HG02981 (cell line): Measurements from ENCODE around the gene TTC3.
"Not testable (repeated sequence)": the region's sequence is repeated elsewhere in the genome, so short reads cannot be mapped to it uniquely, and the experiment has no call there.

Experiments
- ATAC-seq: cut with Tn5 transposase; IDR thresholded peaks from one replicate; pipeline ENCODE4 v1.9.1; 2021; ENCODE audit warnings: mild to moderate bottlenecking, moderate library complexity; ENCODE audit not compliant: unreplicated experiment

Gene TTC3

DNA sequence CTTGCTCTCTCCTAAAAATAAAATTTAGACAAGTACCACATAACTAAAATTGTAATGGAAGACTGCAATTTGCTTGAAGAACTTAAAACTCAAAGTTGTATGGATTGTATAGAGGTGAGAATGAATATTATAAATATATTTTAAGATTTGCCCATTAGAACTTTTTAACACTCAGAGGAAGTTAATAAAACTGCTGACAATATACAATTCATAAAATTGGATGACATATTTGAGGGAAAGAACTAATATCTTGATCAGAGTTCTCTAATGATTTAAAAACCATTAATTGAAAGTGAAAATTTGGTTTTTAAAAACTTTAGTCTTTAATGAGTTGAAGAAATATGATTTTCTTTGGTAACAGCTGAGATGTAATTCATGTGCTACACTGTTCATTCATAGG is 20.9 kb downstream of the TTC3 start:
- no peak for ATAC-seq

DNA sequence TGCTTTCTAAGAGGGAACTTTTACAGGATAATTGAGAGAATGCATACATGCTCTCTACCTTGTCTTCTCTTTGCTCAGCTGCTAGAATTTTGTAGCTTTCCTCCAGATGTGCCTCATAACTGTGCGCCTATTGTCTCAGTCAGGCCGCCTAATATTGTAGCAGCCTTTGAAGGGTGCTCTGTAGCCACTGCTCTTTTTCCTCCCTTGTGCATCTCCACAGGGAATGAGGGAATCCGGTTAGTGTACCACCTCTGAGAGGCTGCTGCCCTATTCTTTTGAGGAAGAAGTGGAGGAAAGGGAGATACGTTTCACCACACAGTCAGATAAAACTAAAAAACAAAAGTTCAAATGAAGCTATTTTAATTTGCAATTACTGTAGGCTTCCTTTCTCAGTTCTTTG is 22.8 kb downstream of the TTC3 start:
- ATAC-seq: no peak

DNA sequence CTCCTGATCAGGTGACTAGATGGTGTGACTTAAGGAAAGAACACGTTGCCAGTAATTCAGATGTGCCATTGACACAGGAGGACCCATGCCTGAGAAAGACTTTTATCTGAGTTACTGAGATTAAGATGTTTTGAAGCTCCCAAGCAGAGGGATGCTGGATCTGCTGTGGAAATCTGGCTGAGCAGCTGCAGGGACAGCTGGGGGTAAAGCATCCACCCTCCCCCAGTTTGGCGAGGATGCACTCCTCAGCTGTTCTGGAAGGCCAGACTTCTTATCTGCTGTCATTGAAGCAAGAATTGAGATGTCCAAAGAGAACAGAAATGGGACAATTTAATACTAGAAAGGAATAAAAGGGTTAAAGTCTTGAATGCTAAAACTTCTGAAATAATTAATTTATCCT is 25.7 kb downstream of the TTC3 start:
- ATAC-seq: no peak

DNA sequence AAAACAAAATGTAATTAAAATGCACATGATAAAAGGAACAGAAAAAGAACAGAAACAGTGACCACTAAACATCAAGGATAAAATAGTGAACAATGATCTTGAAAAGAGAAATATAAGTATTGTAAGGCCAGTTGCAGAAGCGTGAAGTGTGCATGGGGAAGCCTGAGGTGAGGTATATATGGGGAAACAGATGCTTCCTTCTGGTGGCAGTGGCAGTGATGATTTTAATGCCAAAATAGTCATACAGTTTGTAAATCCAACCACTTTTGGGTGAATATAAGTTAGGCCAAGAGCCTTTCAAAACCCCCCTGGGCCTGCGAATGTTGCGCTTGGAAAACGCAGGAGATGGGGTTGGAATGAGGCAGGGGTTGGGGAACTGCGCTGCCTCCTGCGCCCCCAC is 27.3 kb downstream of the TTC3 start:
- ATAC-seq: no peak

DNA sequence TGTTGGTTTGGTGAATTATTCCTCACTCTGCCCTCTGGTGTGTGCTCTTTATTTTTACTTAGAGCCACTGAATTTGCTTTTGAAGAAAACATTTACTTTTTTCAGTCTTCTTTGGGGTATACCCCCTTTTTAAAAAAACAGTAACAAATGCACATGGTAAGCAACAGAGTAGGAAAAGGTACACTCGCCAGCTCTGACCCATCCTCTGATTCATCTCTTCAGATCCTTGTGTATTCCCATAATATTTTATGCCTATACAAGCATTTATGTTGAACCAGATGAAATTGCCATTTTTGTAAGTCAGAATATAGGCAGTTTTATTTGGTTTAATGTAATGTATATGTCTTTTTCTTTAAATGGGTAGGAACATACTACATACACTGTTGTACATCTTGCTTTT is 28.3 kb downstream of the TTC3 start:
- ATAC-seq: no peak

DNA sequence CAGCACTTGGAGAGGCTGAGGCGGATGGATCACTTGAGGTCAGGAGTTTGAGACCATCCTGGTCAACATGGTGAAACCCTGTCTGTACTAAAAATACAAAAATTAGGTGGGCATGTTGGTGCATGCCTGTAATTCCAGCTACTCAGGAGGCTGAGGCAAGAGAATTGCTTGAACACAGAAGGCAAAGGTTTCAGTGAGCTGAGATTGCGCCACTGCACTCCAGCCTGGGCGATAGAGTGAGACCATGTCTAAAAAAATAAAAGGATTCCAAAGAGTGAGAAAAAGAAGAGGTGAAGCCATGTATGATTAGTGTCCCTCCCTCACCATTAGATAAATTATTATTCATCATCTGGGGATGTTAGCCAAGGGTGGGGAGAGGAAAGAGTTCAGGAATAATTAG is 29.7 kb downstream of the TTC3 start:
- not testable (repeated sequence) for ATAC-seq

DNA sequence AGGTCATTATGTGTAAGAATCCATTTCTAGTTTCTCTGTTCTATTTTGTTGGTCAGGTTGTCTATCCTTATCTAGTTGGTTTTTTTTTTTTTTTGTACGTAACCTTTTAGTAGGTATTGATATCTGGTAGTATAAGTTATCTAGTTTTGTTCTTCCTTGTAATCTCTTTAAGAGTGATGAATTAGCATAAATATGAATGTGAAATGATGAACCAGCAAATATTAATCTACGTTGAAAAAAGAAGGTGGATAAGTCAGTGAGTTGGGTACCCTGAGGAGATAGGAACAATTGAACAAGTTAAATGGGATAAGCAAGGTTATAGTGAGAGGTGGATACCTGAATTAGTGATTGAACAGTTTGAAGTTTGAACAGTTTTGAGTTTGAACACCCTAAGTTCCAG is 33.9 kb downstream of the TTC3 start:
- ATAC-seq: no peak

DNA sequence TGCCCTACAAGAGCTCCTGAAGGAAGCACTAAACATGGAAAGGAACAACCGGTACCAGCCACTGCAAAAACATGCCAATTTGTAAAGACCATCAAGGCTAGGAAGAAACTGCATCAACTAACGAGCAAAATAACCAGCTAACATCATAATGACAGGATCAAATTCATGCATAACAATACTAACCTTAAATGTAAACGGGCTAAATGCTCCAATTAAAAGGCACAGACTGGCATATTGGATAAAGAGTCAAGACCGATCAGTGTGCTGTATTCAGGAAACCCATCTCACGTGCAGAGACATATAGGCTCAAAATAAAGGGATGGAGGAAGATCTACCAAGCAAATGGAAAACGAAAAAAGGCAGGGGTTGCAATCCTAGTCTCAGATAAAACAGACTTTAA is 38.0 kb downstream of the TTC3 start:
- ATAC-seq: not testable (repeated sequence)

DNA sequence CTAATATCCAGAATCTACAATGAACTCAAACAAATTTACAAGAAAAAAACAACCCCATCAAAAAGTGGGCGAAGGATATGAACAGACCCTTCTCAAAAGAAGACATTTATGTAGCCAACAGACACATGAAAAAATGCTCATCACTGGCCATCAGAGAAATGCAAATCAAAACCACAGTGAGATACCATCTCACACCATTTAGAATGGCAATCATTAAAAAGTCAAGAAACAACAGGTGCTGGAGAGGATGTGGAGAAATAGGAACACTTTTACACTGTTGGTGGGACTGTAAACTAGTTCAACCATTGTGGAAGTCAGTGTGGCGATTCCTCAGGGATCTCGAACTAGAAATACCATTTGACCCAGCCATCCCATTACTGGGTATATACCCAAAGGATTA is 41.2 kb downstream of the TTC3 start:
- ATAC-seq: not testable (repeated sequence)

DNA sequence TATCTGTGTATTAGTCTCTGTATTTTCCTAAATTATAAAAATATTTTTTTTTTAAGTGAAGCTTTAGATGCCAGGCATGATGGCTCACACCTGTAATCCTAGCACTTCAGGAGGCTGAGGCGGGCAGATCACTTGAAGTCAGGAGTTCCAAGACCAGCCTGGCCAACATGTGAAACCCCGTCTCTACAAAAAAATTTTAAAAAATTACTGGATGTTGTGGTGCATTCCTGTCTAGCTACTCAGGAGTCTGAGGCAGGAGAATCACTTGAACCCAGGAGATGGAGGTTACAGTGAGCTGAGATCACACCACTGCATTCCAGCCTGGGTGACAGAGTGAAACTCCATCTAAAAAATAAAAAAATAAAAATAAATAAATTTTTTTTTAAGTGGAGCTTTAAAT is 43.4 kb downstream of the TTC3 start:
- not testable (repeated sequence) for ATAC-seq

DNA sequence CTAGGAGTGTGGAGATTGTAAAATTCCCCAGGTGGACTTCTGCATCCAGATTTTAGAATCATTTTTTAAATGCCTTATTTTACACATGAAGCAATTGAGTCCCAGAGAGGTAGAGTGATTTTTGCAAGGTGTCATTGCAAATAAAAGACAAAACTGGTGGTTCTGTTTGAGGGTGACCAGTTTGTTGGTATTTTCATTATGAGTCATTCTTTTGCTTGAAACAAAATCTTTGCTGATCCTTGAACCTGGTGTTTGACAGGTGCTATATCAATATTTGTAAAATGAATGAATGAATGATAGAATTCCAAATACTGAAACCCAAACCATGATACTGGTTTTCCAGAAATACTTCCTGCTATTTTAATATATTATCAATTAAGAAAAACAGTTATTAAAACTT is 44.1 kb downstream of the TTC3 start:
- ATAC-seq: no peak

DNA sequence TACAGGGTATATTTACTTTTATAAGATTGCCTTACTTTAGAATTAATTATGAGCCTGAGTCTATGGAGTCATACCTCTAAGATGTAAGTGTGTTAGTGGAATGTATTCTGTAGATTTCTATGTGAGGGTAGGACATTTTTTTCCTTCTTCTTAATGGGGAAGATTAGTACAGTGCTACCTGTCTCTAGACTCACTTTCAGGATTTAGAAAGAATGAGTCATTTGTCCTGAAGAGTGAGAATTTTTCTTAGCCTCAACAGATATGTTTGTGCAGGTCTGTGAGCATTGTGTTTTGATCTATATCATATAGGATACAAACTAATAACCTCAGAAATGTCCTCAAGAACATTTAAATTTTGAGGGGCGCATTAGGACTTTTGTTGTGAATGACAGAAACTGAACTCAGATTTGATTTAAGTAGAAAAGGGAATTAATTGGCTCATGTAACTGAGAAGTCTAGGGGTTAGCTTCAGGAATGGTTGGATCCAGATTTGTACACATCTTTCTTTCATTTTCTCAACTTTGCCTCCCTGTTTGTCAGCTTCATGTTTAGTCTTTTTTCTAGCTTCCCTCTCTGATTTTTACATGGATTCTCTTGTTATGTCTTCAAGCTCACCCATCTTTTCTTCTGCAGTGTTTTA is 45.3 kb downstream of the TTC3 start:
- no peak for ATAC-seq

DNA sequence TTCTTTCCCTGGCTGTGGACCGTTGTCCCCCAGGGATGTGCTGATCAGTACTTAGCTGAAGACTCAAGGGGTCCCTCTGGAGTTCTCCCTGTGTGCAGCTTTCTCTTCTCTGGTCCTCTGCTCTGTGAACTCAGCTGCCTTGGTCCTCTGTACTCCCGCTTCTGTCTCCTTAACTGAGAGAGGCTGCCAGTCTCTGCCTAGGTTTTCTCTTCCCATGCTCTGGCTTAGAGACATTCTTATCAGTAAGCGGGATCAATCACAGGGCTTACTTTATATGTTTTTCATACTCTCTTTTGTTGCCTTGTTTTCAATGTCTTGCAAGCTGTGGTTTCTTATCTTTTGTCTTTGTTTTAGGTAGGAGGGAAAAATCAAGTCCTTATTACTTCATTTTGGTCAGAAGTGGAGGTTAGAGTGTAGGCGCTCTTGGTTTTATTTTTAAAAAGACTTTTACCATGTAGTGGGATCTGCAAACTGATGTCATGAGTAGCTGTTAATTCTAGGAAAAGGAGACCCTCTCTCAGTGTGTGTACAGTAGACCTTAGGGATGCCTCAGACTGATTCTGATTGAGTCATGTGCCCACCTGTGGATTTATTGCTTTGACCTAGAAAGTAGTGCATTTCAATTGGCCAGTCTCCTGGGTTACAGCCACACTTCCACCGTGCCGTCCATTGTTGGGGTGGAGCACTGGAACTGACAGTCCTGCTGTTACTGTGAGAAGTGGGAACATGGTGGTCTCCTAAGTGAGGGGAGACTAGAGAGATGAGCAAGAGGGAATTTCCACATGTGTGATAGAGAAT is 46.6 kb downstream of the TTC3 start:
- no peak for ATAC-seq

DNA sequence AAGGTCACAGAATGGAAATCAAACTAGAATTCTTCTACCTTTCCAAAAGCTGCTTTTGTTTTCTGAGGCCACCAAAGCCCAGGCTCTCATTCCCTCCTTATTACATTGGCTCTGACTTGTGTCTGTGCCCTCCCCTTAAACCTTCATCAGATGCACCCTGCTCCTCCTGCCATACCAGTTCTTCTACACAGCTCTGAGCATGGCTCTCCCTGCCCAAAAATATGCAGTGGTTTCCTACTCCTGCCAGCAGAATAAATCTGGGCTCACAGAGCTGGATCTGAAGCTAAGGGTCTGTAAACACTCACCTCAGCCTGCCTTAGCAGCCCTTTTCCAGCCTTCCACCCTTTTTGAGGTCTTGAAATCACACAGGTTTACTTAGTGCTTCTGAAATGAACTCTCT is 55.0 kb downstream of the TTC3 start:
- no peak for ATAC-seq

DNA sequence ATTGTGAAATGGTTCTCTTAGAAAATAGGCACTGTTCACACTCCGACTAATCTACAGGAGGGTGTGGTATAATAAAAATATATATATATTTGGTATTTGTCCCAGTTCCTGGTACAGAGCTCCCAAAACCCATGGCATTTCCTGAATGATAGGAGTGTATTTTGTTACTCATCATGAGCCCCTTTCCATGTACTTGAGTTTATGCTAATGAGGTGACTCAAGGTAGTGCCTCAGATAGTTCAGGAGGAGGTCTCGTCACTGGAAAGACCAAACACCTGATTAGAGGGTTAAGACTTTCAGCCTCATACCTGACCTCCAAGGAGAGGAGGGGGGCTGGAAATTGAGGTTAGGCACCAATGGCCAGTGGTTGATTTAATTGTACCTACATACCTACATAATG is 57.9 kb downstream of the TTC3 start:
- ATAC-seq: no peak

DNA sequence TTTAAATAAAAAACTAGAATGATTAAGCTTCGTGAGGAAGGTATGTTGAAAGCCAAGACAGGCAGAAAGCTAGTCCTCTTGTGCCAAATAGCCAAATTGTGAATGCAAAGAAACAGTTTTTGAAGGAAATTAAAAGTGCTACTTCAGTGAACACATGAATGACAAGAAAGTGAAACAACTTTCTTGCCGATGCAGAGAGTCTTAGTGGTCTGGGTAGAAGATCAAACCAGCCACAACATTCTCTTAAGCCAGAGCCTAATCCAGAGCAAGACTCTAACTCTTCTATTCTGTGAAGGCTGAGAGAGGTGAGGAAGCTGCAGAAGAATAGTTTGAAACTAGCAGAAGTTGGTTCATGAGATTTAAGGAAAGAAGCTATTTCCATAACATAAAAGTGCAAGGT is 63.2 kb downstream of the TTC3 start:
- no peak for ATAC-seq

DNA sequence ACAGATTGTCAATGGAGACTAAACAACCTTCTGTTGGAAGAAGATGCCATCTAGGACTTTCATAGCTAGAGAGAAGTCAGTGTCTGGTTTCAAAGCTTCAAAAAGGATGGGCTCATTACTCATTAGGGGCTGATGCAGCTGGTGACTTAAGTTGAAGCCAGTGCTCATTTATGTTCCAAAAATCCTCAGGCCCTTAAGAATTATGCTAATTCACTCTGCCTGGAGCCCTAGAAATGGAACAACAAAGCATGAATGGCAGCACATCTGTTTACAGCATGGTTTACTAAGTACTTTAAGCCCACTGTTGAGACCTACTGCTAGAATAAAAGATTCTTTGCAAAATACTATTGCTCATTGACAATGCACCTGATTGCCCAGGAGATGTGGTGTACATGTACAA is 63.7 kb downstream of the TTC3 start:
- no peak for ATAC-seq

DNA sequence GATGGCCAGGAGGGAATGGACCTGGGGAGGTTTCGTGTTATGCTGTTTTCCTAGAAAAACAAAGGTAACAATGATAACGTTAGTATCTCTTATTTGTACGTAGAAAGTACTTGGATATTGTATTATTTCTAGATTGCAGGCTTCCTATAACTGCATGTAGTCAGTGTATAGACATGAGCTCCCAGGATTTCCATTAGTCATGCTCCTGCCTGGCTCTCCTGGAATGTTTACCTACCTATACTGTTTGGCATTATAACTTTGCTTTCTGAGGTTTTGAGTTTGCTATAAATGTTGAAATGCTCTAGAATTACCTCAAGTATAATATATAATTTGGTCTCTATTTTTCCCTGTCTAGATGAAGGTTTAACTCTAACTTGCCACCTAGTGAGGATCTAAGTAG is 66.1 kb downstream of the TTC3 start:
- no peak for ATAC-seq

DNA sequence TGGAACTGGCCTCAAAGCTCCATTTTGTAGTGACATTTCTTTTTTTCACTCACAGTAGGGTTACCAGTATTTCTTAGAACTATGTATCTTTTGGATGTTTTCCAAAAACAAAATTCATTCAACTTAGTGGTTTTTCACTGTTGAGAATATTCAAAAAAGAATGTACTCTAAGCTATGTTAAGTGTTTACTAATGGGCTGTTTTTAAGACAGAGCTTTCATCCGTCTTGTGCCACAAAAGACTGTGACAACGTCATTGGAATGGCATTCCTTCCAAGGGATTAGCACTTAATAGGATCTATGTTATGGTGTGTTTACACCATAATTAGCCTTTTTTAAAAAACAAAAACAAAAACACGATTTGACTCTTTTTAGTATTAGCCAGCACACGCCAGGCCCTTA is 66.8 kb downstream of the TTC3 start:
- ATAC-seq: no peak

DNA sequence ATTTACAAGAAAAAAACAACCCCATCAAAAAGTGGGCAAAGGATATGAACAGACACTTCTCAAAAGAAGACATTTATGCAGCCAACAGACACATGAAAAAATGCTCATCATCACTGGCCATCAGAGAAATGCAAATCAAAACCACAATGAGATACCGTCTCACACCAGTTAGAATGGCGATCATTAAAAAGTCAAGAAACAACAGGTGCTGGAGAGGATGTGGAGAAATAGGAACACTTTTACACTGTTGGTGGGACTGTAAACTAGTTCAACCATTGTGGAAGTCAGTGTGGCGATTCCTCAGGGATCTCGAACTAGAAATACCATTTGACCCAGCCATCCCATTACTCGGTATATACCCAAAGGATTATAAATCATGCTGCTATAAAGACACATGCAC is 70.3 kb downstream of the TTC3 start:
- ATAC-seq: not testable (repeated sequence)

DNA sequence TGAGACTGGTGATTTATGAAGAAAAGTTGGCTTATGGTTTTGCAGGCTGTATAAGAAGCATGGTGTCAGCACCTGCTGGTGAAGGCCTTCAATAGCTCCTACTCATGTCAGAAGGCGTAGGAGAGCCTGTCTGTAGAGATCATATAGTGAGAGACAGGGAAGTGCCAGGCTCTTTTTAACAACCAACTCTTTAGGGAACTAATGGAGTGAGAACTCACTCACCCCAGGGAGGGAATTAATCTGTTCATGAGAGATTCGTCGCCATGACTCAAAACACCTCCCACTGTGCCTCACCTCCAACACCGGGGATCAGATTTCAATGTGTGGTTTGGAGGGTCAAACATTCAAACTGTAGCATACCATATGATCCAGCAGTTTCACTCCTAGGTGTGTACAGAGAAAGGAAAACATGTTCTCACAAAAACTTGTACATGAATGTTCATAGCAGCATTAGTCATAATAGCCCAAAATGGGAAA is 72.6 kb downstream of the TTC3 start:
- no peak for ATAC-seq
